Measurements from ENCODE around the gene MDK.

- TF ChIP-seq, protein P1, sequence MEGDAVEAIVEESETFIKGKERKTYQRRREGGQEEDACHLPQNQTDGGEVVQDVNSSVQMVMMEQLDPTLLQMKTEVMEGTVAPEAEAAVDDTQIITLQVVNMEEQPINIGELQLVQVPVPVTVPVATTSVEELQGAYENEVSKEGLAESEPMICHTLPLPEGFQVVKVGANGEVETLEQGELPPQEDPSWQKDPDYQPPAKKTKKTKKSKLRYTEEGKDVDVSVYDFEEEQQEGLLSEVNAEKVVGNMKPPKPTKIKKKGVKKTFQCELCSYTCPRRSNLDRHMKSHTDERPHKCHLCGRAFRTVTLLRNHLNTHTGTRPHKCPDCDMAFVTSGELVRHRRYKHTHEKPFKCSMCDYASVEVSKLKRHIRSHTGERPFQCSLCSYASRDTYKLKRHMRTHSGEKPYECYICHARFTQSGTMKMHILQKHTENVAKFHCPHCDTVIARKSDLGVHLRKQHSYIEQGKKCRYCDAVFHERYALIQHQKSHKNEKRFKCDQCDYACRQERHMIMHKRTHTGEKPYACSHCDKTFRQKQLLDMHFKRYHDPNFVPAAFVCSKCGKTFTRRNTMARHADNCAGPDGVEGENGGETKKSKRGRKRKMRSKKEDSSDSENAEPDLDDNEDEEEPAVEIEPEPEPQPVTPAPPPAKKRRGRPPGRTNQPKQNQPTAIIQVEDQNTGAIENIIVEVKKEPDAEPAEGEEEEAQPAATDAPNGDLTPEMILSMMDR (conservative IDR thresholded peaks at IDR 0.05; ENCODE audit: low read length): no peak
- TF ChIP-seq EZH2phosphoT487 (IDR thresholded peaks at IDR 0.05; ENCODE audit: borderline replicate concordance): no peak
Measured at GRCh38 chr11:46335271-46335670, 46.2 kb upstream of the MDK start.
